D721Med (cell line): ENCODE data around the gene HSDL2.

ENCODE experiments used
- DNase-seq: peaks from one replicate; pipeline ENCODE4 v3.0.0; 2011; ENCODE audit warnings: low spot score; ENCODE audit not compliant: insufficient read length
- FAIRE-seq: peaks from 2 replicates; lab custom pipeline; 2011; peaks lifted over from hg19 to GRCh38; lab: Jason Lieb, UNC
- TF ChIP-seq, protein P1 (sequence below): IDR thresholded peaks from 2 replicates; pipeline ENCODE4 v1.5.1; 2012; ENCODE audit warnings: mild to moderate bottlenecking, control low read depth; ENCODE audit not compliant: insufficient read depth; ENCODE audit errors: missing control alignments

The HSDL2 gene

DNA sequence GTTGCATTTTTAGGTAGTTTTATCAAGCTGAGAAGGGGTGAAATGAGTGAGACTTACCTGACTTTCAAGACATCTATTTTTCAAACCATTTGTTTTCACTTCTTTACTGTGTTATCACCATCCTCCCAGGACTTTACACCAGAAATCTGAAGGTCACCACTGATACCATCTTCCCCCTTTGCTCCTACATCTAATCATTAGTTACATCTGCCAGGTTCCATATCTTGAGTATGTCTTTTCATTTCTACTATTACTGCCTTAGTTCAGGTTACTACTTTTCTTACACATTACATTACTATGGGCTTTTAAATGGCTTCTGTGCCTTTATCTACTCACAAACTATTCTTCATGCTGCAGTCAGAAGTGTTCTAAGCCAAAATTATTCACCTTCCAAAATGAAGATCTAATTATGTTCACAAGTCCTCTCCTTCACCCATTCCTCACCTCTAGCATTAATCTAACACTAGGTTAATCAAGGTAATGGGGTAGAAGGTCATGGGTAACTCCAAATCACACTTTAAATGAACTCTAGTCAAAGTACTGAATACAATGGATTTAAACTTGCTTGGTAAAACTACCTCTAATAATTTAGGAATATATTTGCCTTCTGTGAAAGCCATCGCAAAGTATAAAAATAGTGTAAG, 2.1 kb upstream of the HSDL2 start:
- TF ChIP-seq, protein P1, sequence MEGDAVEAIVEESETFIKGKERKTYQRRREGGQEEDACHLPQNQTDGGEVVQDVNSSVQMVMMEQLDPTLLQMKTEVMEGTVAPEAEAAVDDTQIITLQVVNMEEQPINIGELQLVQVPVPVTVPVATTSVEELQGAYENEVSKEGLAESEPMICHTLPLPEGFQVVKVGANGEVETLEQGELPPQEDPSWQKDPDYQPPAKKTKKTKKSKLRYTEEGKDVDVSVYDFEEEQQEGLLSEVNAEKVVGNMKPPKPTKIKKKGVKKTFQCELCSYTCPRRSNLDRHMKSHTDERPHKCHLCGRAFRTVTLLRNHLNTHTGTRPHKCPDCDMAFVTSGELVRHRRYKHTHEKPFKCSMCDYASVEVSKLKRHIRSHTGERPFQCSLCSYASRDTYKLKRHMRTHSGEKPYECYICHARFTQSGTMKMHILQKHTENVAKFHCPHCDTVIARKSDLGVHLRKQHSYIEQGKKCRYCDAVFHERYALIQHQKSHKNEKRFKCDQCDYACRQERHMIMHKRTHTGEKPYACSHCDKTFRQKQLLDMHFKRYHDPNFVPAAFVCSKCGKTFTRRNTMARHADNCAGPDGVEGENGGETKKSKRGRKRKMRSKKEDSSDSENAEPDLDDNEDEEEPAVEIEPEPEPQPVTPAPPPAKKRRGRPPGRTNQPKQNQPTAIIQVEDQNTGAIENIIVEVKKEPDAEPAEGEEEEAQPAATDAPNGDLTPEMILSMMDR, result no peak
- FAIRE-seq (no peak), DNase-seq (no peak)

DNA sequence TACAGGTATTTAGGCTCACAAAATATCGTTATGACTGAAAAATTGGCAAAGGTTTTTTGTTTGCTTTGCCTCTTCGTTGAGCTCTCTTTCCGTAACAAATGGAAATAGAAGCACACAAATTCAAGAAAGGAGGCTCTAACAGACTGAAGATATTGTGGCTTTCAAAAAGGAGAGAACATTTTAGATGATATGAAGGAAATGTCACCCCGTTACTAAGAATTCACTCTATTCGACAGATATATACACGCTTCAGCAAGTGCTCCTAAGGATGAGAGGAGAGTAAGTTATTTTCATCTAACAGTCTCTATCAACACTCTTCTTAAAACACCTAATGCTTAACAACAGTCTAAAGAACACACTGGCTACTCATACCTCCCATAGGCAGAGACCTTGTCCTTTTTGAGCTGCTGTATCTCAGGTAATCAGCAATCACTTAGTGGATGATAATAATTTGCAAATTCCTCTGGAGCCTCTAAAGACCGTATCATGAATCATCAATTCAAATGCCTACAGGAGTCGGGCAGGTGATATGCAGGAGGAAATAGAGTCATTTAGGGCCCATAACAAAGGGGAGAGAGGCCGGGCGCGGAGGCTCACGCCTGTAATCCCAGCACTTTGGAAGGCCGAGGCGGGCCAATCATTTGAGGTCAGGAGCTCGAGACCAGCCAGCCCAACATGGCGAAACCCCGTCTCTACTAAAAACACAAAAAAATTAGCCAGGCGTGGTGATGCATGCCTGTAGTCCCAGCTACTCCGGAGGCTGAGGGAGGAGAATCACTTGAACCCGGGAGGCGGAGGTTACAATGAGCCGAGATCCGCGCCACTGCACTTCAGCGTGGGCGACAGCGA, 1.4 kb upstream of the HSDL2 start:
- FAIRE-seq, result no peak
- TF ChIP-seq, protein P1, result no peak
- DNase-seq, result no peak

DNA sequence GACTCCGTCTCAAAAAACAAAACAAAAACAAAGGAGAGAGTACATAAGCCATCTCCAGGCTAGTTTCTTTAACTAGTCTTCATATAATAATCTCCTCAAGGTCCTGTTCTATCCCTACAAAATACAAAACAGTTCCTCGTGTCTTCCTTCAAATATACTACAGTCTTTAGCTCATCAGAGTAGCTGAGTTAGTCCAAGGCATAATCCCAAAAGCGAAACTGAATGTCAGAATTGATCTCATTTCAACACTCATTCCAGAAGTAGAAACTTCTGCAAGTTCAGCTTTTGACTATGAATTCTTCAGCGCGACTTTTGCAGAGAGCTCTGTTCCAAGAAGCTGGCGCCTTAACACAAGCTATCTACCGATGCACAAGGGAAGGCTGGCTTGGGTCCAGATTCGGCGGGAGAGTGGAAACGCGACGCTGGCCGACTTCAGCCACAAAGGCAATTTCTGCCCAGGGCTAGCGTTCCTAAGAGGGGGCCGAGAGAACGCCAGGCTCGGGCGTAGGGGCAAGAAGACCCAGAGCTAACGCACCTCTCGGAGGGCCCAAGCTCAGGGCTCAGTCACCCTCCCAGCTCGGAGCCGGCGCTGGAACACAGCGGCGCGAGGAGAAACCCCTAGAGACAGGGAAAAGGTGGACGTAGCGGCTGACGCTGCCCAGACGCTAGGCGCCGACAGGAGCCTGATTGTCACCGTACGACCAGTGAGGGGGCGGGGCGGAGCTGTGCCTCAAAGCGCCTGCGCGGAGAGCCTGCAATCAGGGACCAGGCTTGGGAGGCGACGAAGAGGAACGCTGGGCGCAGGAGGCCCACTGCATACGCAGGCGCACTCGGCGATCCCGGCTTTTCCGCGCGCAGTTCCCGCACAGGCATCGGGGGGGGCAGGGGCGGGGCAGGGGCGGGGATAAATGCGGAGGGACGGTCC, 469 bp upstream of the HSDL2 start:
- FAIRE-seq (no peak), DNase-seq (peak; percentile 73)
- TF ChIP-seq, protein P1, result no peak

DNA sequence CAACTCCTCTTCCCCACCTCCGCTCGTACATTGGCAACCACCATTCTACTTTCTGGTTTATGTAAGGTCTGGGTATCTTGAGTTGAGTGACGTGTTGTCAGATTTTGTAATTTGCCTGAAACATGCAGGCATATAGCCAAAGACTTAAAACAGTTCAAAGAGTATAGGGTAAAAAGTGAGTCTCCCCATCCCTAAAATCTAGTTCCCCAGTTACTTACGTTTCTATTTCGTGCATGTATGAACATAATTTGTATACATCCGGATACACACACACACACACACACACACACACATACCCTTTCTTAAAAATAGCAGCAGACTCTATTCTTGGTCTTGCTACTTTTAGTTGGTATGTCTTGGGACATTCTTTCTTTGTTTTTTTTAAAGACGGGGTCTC, 915 bp downstream of the HSDL2 start:
- TF ChIP-seq, protein P1, result no peak
- FAIRE-seq (no peak), DNase-seq (no peak)

DNA sequence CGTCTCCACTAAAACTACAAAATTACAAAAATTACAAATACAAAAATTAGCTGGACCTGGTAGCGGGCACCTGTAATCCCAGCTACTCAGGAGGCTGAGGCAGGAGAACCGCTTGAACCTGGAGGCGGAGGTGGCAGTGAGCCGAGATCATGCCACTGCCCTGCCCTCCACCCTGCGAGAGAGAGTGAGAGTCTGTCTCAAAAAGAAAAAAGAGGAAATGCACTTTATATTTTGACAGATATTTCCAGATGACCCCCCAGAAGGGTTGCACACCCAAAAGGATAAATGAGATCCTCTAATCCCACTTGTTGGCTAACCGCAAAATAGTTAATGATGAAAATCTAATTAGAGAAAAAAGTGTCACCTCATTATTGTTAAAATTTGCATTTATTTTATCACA, 2.2 kb downstream of the HSDL2 start:
- TF ChIP-seq, protein P1, result no peak
- DNase-seq, result no peak
- FAIRE-seq, result no peak

DNA sequence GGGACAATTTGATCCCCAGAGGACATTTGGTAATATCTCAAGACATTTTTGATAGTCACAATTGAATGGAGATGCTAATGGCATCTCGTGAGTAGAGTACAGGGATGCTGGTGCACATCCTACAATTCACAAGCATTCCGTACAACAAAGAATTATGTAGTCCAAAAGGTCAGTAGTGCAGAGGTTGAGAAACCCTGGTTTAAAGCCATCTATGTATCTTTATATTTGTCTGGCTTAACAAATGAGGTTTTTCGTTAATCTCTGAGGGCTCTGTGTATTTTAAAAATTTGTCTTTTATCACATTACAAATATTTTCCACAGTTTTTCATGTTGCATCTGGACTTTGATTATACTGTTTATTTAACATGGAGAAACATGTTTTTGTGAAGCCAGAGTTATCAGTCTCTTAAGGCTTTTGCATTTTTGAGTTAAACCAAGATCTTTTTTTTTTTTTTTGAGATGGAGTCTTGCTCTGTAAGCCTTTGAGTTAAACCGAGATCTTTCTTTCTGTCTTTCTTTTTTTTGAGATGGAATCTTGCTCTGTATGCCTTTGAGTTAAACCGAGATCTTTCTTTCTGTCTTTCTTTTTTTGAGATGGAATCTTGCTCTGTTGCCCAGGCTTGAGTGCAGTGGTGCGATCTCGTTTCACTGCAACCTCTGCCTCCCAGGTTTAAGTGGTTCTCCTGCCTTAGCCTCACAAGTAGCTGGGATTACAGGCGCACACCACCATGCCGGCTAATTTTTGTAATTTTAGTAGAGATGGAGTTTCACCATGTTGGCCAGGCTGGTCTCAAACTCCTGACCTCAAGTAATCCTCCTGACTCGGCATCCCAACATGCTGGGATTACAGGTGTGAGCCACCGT, 2.8 kb downstream of the HSDL2 start:
- DNase-seq (no peak), FAIRE-seq (no peak)
- TF ChIP-seq, protein P1, result no peak
